Ovary (tissue), 9 donors: ENCODE data around the gene F13A1. TPM values are rescaled to one million over a fixed set of nuclear protein-coding genes. Genes with fewer than 3 reads are reported as not detected.
"Not testable (repeated sequence)": the region's sequence is repeated elsewhere in the genome, so short reads cannot be mapped to it uniquely, and the experiment has no call there.

ENCODE experiments used
- DNase-seq, 5 donors: peaks; one replicate each; pipeline ENCODE4 v3.0.0-alpha.2; 2019 to 2020
- H3K27ac ChIP-seq, 2 donors: fragments of 200-600 bp; one replicate each; pipeline versions ENCODE4 v1.5.1 to v1.8.0; 2019 to 2022
- H3K27me3 ChIP-seq: fragments of 200-600 bp; one replicate; pipeline ENCODE4 v1.8.0; 2022
- H3K36me3 ChIP-seq: fragments of 200-600 bp; sonication (generic); one replicate; pipeline ENCODE4 v1.5.1; 2019
- H3K4me1 ChIP-seq: one replicate; pipeline ENCODE4 v1.8.1; 2013; ENCODE audit warnings: mild to moderate bottlenecking, moderate library complexity; ENCODE audit not compliant: insufficient read depth
- H3K4me3 ChIP-seq: fragments of 200-600 bp; sonication (generic); one replicate; pipeline ENCODE4 v1.5.1; 2017
- H3K9me3 ChIP-seq, 2 donors: fragments of 200-600 bp in 1 of 2; sonication (generic) in 1 of 2; one replicate each; pipeline versions ENCODE4 v1.5.1 to v1.8.1; 2013 to 2019; ENCODE audit warnings: mild to moderate bottlenecking in 1 of 2, moderate library complexity in 1 of 2
- CTCF ChIP-seq, 3 donors: fragments of 450-650 bp in 2 of 3; fragments of 200-600 bp in 1 of 3; IDR thresholded peaks; one replicate each; pipeline versions ENCODE4 v1.5.1 to v1.8.0; 2016 to 2022; ENCODE audit warnings: antibody characterized with exemption in 3 of 3, mild to moderate bottlenecking in 1 of 3
- EP300 ChIP-seq: sonication (generic); formaldehyde crosslinking; IDR thresholded peaks from one replicate; pipeline ENCODE4 v1.6.1; 2017; ENCODE audit warnings: antibody characterized with exemption
- POLR2A ChIP-seq: fragments of 450-650 bp; IDR thresholded peaks from one replicate; pipeline ENCODE4 v1.6.1; 2017; ENCODE audit warnings: antibody characterized with exemption, mild to moderate bottlenecking, moderate library complexity
- WGBS, 3 donors: extraction: QIAGEN DNeasy Blood & Tissue Kit in 1 of 3; methylation state at CpG; one replicate each; pipeline versions ENCODE4 v1.1.5 to v1.1.7; 2013 to 2017; 5-methylcytosine and 5-hydroxymethylcytosine counted together
- intact Hi-C, 4 donors: fragments of 100-400 bp; cut with DNase I; formaldehyde crosslinking; loops; one replicate each; pipeline versions ENCODE4 v1.11.0 to v1.15.1; 2022 to 2023
- polyA plus RNA-seq, 2 donors: library from polyadenylated mRNA; stranded (reverse); fragments of 200-250 nt in 1 of 2; fragments of 350-450 nt in 1 of 2; fragmentation: Illumina TruSeq in 1 of 2; extraction: RNeasy Lipid Tissue Mini Kit (QIAGEN cat#74804) in 1 of 2; gene quantifications; one replicate each; pipeline ENCODE4 v1.2.3, GENCODE V29; 2013 to 2014
- total RNA-seq, 7 donors: library from RNA; depleted of rRNA in 2 of 7; stranded (reverse); fragments of >200 nt in 2 of 7; fragmentation: NEBNext Ultra II Directional in 3 of 7; extraction: Animal tissue kit (Norgen Biotek cat#: 25700) in 3 of 7; gene quantifications; one replicate each; pipeline versions ENCODE4 v1.1.0 to v1.2.4, GENCODE V29; 2016 to 2023
- donor health status: DM: no; HTN: no; CAD: no; lungs with moderate emphysema.
- donor health status: DM: no; HTN: no; CAD: no.
- donor health status: Bipolar disorder and iron deficiency.
- donor health status: DM: yes; HTN: yes; CAD: no.
- donor health status: DM: no; HTN: no; CAD: no.
- donor health status: DM: yes; HTN: yes; CAD: no.

The F13A1 gene
- total and polyA plus RNA-seq, 9 donors = 6.2 to 124 (median 25.9) TPM

GRCh38 chr6:6312901-6313441, 7.5 kb downstream of the F13A1 start:
- H3K27ac ChIP-seq = no peak overlapping the region
- 43 to 50% (median 47%) methylated on average over 6 of the region's 6 CpGs for WGBS, 3 donors
- intact Hi-C loops = no loop called here
- no peaks in the 10 kb centered on the region for H3K36me3 ChIP-seq
- TF ChIP-seq EP300 (no peak), POLR2A (no peak), CTCF (IDR thresholded peaks at IDR 0.05) (no peak)
- H3K27me3 ChIP-seq = no peaks in the 10 kb centered on the region
- no peak overlapping the region for H3K4me3 ChIP-seq
- DNase-seq = no peak
- no peaks in the 10 kb centered on the region for H3K4me1 ChIP-seq
- no peaks in the 10 kb centered on the region for H3K9me3 ChIP-seq

- TF ChIP-seq CTCF (IDR thresholded peaks at IDR 0.05) (no peak), POLR2A (no peak), EP300 (no peak)
- Histone ChIP-seq H3K36me3 (no peaks in the 10 kb centered on the region), H3K4me3 (no peak overlapping the region), H3K27ac (no peak overlapping the region), H3K4me1 (no peaks in the 10 kb centered on the region), H3K9me3 (no peaks in the 10 kb centered on the region), H3K27me3 (no peaks in the 10 kb centered on the region)
- WGBS, 3 donors = 43 to 59% (median 48%) methylated on average over 4 of the region's 4 CpGs
- no peak for DNase-seq
- intact Hi-C loops = no loop called here
Observed at GRCh38 chr6:6305575-6305974, 14.9 kb downstream of the F13A1 start.

GRCh38 chr6:6300383-6300782, 20.1 kb downstream of the F13A1 start:
- H3K27me3 ChIP-seq, intact Hi-C loops, H3K4me1 ChIP-seq, DNase-seq, H3K27ac ChIP-seq, H3K36me3 ChIP-seq, H3K4me3 ChIP-seq, H3K9me3 ChIP-seq: not testable (repeated sequence)
- WGBS, 3 donors = 86 to 90% (median 88%) methylated on average over 15 to 19 of the region's 19 CpGs

GRCh38 chr6:6293317-6293716, 27.1 kb downstream of the F13A1 start:
- DNase-seq = no peak
- no peak for TF ChIP-seq EP300
- TF ChIP-seq CTCF (IDR thresholded peaks at IDR 0.05) = no peak
- TF ChIP-seq POLR2A = no peak
- H3K4me3 ChIP-seq = no peak overlapping the region
- no peaks in the 10 kb centered on the region for H3K9me3 ChIP-seq
- H3K27me3 ChIP-seq = no peaks in the 10 kb centered on the region
- H3K36me3 ChIP-seq = no peaks in the 10 kb centered on the region
- H3K4me1 ChIP-seq = no peaks in the 10 kb centered on the region
- WGBS, 3 donors = 6 to 23% (median 7%) methylated on average over 3 of the region's 3 CpGs
- intact Hi-C loops = no loop called here
- H3K27ac ChIP-seq = no peak overlapping the region

DNA sequence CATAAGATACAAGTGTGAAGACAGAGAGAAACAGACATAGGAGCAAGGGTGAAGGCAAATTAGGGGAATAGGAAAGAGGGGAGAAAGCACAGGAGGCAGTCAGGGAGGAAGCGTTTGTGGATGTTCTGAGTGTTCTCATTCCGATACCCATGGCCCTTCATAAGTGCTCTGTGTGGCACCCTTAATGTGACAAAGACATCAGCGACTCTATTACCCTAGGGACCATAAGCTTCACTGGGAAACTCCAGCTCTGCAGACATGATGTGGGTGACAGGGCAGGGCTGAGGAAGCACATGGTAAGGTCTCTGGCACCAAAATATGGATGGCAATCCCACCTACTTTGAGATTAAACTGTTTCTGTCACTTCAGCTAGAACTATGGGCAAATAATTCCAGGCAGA, 33.0 kb downstream of the F13A1 start:
- H3K27ac ChIP-seq = no peak overlapping the region
- H3K9me3 ChIP-seq = no peaks in the 10 kb centered on the region
- H3K4me1 ChIP-seq = no peaks in the 10 kb centered on the region
- TF ChIP-seq POLR2A (no peak), CTCF (IDR thresholded peaks at IDR 0.05) (no peak), EP300 (no peak)
- H3K4me3 ChIP-seq = no peak overlapping the region
- intact Hi-C loops = no loop called here
- 81 to 87% (median 83%) methylated on average over 3 of the region's 3 CpGs for WGBS, 3 donors
- DNase-seq = no peak
- H3K27me3 ChIP-seq = no peaks in the 10 kb centered on the region
- no peaks in the 10 kb centered on the region for H3K36me3 ChIP-seq
